Measurements from ENCODE around the gene OR4F17.
"Not testable (repeated sequence)": the region's sequence is repeated elsewhere in the genome, so short reads cannot be mapped to it uniquely, and the experiment has no call there.

Gene OR4F17, protein sequence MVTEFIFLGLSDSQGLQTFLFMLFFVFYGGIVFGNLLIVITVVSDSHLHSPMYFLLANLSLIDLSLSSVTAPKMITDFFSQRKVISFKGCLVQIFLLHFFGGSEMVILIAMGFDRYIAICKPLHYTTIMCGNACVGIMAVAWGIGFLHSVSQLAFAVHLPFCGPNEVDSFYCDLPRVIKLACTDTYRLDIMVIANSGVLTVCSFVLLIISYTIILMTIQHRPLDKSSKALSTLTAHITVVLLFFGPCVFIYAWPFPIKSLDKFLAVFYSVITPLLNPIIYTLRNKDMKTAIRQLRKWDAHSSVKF

DNA sequence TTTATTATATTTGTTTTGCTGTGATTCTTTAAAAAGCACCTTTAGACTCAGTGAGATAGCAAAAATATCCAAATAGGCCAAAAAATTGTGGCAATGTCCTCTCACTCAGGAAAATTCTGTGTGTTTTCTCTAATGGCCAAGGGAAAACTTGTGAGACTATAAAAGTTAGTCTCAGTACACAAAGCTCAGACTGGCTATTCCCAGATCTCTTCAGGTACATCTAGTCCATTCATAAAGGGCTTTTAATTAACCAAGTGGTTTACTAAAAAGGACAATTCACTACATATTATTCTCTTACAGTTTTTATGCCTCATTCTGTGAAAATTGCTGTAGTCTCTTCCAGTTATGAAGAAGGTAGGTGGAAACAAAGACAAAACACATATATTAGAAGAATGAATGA, at the start of gene OR4F17:
TSS of gene OR4F17 (plus strand) at position 301 of the 400 bp plus-strand sequence. CDS start 3,575 bp downstream, outside the sequence.
- not testable (repeated sequence) for DNase-seq

DNA sequence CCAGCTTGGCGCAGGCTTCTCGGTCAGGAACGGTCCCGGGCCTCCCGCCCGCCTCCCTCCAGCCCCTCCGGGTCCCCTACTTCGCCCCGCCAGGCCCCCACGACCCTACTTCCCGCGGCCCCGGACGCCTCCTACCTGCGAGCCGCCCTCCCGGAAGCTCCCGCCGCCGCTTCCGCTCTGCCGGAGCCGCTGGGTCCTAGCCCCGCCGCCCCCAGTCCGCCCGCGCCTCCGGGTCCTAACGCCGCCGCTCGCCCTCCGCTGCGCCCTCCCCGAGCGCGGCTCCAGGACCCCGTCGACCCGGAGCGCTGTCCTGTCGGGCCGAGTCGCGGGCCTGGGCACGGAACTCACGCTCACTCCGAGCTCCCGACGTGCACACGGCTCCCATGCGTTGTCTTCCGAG, 36.1 kb upstream of the OR4F17 start:
- not testable (repeated sequence) for DNase-seq

DNA sequence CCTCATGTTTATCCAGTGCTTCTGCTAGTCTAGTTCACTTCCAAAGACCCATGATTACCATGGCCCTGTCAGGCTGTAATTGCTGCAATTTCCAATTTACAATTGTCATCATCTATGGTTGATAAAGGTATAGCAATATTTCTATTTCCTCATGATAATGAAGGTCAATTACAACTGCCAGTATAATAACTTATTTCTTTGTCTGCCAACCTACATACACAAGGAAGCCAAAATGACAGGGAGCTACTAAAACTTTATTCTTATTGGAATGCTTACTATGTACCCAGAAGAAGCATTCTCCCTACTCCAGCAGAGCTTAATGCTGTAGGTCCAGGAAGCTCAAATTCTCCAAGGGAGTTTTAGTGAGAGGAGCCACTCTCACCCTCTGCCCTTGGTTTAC, 24.0 kb upstream of the OR4F17 start:
- DNase-seq: not testable (repeated sequence)

DNA sequence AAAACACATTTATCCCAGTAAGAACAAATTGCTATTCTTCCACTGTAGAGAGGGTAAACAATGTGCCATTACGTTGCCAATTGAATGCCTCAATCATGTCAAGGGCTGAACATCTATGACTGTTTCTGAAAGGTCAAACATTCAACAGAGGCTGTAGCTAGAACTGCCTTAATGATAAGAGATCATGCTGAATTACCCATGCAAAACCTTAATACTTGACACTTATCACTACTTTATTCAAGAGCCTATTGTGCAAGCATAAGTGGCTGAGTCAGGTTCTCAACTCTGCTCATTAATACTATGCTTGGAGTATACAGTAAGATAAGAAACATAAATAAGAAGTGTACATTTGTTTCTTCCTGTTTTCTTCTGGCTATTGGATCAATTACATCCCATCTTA, 23.3 kb upstream of the OR4F17 start:
- DNase-seq: not testable (repeated sequence)

DNA sequence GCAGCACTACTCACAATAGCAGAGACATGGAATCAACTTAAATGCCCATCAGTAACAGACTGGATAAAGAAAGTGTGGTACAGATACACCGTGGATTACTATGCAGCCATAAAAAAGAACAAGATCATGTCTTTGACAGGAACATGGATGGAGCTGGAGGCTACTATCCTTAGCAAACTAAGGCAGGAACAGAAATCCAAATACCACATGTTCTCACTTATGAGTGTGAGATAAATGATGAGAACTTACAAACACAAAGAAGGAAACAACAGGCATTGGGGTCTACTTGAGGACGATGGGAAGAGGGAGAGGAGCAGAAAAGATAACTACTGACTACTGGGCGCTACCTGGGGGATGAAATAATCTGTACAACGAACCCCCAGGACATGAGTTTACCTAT, 16.2 kb upstream of the OR4F17 start:
- not testable (repeated sequence) for DNase-seq

DNA sequence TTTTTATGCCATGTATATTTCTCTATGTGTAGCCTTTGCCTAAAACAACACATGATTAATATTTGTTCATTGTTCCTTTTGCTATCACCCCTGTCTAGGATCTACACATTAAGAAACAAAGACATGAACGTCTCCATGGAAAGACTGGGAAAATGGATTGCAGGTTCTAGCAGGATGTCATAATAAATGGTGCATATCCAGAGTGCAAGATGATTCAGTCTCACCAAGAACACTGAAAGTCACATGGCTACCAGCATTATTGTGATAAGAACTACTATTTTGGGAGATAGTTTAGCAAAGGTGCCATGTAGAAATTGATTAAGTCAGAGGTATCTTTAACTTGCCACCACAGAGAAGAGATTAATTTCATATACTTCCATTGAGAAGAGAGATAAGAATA, 12.1 kb upstream of the OR4F17 start:
- not testable (repeated sequence) for DNase-seq

DNA sequence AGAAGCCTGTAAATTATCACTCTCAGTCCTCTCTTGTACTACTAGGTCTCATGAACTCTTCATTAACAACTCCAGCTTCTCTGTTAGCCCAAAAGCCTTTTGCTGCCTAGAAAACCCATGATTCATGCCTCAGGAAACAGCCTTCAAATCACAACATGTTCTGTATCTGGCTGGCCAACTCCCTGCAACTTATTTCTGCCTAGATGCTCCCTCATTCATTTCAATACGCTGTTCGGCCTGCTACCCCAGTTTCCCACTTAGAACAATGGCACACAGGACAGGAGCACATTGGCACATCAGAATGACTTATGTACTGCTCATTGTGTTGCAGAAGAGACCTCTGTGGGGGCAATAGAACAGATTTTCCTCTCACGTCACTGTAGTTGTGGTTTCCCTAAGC, 9.3 kb upstream of the OR4F17 start:
- not testable (repeated sequence) for DNase-seq

DNA sequence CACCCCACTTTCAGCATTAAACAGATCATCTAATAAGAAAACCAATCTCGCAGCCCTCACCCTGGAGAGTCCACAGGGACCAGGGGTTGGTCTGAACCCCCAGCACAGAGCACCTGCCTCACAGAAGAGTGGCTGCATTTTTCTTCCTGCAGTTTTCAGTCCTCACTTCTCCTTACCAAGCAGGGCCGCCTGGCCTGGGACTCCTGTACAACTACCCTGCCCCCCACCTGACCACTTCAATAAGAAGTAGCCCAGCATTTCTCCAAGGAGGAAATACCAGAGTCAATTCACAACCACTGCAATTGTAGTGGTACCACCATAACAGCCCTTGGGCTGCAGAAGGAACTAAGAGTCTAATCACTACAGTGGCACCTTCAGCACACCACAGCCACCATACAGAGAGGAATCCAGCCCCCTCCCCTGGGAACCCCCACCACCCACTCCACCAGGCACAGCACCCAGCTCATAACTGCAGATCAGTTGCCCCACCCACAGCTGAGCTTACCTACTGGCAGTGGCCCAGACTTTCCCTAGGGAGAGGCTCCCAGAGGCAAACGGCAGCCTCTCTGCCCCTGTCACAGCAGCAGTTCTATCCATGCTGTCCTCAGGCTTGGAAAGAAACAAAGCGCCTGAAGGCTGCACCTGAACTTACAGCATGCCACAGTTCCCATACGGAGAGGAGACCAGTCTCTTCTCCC, 13.7 kb downstream of the OR4F17 start:
- not testable (repeated sequence) for DNase-seq
